Fibroblast of skin of right quadriceps (primary cell): ENCODE measurements around the gene TUBA4A.
"Not testable (repeated sequence)": the region's sequence is repeated elsewhere in the genome, so short reads cannot be mapped to it uniquely, and the experiment has no call there.

Source experiments
- DNase-seq: peaks from one replicate; pipeline ENCODE4 v3.0.0-alpha.2; 2013

TUBA4A gene

DNA sequence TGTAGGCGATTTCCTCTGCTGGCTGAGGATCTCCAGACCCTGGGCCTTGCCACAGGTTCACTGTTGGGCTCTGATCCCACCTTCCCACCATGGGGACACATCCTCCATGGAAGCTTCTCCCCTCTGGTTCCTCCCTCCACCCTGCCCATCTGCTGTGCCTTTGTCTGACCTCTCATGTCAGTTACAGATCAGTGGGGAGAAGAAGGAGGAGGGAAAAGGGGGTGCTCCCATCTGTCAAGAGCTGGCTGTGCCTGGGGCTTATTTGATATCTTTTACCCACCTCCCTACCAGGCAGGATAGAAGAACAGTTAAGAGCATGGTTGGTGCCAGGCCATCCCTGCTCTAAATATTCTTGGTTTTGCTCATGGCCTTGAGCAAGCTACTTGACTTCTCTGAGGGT, 13.2 kb upstream of the TUBA4A start:
- no peak for DNase-seq

DNA sequence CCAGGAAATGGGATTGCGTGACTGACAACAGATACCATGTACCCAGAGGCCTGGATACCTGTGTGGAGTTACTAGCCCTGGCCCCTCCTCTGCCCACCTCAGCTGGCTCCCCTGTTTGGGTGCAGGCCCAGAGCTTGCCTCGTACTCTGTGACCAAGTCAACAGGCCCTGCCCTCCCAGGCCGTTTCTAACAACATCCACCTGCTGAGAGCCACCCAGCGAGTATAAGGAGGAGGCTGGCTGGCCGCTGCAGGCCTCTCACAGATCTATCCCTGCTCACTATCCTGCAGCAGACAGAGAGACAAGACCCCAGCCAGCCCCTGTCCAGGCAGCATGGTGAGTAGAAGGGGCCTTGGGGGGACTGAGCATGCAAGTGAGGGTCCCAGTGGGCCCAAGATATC, 12.5 kb upstream of the TUBA4A start:
- DNase-seq = no peak

DNA sequence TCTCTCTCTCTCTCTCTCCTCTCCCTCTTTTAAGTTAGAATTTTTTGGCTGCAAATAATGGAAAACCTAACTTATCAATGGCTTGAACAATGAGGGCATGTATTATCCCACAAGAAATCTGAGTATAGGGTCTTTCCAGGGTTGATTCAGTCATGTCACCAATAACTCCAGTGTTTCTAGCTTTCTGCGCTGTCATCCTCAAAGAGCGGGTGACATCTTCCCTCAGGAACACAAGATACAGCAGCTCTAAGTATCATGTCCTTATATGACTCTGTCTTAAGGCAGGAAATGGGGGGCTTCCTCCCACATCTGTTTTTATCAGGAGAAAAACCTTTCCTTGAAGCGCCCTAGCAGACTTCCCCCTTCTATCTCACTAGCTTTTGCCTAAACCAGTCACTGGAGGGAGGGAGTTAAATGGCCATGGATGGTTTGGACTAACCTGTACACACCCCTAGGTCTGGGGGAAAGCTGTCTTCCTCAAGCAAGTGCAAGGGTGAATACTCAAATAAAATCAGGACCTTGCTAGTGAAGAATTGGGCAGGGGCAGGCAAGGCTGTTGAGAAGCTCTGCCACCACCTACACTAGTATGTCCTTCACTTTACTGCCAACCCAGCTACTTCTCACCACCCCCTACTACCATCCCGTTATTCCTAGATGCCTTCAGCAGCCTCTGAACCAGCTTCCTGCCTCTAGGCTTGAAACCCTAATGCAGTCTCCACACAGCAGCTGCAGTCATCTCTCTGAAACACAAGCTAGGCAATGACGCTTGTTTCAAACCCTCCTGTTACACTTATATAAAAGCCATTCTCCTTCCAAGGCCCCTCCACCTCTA, 7.5 kb upstream of the TUBA4A start:
- no peak for DNase-seq

DNA sequence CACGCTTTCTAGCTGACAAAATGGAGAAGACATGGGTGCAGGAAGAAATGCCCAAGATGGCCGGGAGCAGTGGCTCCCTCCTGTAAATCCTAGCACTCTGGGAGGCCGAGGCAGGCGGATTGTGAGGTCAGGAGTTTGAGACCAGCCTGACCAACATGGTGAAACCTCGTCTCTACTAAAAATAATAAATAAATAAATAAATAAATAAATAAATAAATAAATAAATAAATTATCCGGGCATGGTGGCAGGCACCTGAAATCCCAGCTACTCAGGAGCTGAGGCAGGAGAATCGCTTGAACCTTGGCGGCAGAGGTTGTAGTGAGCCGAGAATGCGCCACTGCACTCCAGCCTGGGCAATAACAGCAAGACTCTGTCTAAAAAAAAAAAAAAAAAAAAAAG, 5.2 kb upstream of the TUBA4A start:
- DNase-seq = not testable (repeated sequence)

DNA sequence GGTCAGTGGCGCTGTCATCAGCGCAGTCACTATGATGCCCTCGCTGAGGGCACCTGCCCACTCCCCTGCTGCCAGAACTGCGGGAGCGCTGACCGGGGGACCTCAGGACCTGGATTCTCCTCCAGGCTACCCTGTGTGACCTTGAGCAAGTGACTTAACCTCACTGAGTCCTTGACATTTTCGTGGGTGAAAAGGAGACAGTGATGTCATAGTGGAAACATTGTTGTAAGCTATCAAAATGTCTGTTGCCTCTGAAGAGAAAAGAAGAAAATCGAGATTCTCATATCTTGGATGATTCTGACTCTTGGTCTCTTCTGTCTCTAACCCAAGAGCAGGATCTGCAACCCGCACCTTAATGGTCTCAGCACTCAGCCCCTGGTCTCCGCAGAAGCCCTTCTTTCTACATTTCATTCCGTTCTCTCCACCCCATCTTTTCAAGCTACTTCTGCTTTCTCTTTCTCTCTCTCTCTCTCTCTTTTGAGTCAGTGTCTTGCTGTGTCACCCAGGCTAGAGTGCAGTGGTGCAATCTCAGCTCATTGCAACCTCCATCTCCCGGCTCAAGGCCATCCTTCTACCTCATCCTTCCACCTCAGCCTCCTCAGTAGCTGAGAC, 978 bp upstream of the TUBA4A start:
- no peak for DNase-seq

DNA sequence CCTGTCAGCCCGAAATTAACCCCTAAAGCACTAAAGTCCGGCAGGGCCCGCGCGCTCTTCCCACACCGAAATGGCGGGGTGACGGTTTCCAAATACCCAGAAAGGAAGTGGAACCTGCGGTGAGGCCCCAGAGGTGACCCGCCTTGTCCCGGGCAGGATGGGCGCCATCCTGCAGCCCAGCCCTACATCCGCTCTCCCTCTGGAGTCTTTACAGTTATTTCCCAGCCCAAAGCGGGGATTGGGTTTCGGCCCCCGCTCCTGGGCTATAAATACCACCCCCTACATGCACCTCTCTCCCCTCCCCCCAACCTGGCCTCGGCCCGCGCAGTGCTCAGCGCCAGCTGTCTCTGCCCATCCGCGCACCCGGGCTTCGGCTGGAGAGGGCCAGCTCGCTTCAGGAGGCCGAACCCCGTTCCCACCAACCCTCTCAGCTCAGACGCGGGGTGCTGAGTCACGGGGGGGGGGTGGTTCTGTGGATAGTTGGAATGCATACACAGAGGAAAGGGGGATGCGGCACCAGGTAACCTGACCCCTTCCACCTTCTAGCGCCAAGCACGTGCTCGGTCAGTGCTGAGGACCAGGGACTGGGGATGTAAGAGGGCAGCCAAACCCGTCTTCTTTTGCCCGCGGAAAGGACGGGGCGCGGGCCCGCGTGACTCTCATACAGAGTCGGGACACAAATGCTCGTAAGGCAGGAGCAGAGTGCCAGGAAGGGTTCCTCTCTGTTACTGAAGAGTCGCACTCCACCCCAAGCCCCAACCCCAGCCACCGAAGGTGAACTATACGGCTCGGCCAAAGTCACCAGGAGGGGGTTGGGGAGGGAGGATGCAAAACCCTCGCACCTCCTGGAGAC, 592 bp downstream of the TUBA4A start, which contains the start of gene TUBA4B:
TUBA4B (plus strand) TSS at position 344 of the 853 bp plus-strand sequence; CDS start at position 509, 165 bp downstream.
- peak; percentile 37 for DNase-seq

DNA sequence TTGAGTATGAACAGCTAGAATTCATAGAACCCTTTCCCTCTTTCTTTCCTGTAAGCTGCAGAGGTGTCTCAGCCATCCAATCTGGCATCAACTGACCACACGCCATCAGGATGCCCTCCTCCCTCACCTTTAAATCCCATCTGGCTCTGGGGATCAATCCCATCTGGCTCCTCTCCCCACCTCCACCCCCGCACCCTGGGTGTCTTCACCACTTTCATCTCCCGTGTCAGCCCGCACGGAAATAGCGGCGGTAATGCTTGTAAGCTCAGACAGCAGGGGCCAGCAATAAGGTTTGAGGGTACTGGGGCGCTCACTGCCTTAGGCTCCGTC, 1.2 kb downstream of the TUBA4A start:
- no peak for DNase-seq

DNA sequence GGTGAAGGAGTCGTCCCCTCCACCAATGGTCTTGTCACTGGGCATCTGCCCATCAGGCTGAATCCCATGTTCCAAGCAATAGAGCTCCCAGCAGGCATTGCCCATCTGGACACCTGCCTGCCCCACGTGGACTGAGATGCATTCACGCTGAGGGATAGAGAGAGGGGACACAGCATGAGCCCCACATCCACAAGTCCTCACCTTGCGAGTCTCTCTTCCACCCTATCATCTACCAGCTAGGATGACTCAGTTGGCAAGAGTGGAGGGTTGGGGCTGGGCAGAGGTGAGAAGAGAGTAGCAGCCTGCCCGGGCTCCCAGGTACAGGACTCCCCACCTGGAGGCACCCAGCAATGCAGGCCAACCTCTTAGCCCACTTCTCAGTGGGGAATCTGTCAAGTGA, 1.6 kb downstream of the TUBA4A start:
- no peak for DNase-seq

DNA sequence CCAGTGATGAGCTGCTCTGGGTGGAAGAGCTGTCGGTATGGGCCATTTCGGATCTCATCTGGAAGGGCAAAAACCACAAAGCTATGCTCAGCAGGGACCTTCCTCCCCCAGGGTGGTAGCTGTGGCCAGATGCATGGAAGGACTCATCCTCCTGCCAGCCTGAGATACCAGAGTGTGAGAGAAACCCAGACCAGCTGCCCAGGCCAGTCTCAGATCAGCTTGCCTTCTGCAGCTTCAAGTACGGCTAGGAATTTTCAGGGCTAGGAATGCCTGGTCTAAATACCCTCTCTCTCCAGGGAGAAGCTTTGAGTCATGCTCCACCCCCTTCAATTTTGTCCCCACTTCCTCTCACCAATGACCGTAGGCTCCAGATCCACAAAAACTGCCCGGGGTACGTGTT, 2.1 kb downstream of the TUBA4A start:
- DNase-seq = peak; percentile 27

DNA sequence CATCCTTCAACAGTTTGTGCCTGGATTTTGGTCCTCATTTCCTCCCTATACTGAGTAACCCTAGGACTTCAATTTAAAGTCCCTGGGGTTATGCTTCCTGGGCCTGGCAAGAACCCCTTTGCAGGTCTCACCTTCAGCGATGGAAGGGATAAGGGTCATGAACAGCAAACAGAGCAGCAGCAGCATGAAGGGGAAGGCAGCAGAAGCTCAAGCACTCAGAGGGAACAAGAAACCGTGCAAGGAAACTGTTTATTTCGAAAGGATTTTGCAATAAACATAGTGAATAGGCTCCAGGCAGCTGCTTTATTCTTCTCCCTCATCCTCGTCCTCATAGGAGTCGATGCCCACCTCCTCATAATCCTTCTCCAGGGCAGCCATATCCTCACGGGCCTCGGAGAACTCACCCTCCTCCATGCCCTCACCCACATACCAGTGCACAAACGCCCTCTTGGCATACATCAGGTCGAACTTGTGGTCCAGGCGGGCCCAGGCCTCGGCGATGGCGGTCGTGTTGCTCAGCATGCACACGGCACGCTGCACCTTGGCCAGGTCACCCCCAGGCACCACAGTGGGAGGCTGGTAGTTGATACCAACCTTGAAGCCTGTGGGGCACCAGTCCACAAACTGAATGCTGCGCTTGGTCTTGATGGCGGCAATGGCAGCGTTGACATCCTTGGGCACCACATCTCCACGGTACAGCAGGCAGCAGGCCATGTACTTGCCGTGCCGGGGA, 3.5 kb downstream of the TUBA4A start:
- no peak for DNase-seq

DNA sequence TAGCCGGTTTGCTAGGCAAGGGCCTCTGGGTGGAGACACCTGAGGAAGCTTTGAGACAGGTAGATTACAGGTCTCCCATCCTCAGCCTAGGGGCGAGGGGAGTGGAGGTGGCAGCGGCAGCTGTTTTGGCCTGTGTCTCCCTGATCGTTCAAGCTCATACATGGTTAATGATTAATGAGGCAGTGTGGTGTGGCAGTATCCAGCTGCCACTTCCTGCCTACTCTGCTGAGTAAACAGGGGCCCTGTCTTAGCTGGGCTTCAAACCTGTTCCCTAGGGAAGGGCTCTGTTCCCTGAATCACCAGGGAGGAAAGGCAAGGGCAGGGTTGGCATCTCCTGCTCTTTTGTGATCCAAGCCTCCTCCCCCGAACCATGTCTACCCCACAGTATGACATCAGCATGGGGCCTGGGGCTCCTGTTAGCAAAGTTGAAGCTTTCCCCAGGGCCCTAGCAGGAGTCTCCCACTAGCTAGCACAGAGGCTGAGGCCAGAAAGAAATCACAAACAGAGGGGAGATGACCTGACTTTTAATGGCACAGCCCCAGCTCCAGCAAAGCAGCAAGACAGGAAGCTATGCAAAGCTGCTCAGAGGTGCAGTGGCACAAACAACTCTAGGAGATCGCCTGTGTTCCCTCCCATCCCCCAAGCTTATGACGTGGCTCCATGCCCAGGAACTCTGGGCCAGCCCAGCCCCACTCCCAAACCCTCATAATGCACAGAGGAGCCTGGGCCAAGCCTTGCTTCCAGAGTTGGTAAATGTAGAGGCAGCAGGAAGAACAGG, 4.3 kb downstream of the TUBA4A start:
- peak; percentile 83 for DNase-seq

DNA sequence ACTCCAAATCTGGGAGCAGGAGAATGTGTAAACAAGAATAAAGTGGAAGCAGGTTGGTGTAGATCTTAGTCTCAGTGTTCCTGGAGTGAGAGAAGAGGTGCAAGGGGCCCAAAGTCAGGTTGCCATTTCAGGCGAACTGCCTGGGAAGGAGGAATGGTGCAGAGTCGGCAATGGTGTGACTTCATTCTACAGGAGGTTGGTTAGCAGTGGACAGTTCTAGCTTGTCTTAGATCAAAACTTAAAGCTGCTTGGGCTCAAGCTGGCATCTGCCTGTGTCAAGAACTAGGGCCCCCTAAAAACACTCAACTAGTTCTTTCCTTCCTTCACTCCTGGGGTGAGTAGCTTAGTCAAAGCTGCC, 4.9 kb downstream of the TUBA4A start:
- no peak for DNase-seq

DNA sequence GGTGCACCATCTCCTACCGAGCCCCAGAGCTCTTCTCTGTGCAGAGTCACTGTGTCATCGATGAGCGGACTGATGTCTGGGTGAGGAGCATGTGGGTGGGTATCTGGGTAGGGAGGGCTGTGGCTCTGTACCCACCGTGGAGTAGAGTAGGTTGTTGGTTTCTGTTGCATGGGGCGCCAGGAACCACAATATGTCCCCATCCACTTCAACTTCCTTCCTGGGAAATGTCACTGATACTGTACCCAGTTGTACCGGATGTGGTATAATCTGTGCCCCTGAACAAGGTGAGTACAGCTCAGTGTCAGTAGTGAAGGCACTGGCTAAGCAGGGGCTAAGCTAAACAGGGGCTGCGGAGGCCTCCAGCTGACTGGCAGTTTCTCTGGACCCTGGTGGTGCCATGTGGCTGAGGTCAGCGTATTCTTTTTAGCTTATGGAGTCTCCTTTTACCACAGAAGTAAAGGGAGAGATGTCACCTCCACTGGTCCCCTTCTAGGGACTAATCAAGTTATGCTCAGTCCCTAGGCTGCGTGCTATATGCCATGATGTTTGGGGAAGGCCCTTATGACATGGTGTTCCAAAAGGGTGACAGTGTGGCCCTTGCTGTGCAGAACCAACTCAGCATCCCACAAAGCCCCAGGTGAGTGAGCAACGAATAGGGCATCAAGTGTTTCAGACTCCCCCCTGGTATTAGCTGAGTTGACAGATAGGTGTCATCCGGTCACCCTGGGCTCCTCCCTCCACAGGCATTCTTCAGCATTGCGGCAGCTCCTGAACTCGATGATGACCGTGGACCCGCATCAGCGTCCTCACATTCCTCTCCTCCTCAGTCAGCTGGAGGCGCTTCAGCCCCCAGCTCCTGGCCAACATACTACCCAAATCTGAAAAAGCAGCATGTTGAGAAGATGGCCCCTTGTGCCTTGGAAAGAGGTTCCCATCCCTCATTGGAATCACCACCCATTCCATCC, 5.8 kb downstream of the TUBA4A start:
- DNase-seq = no peak

DNA sequence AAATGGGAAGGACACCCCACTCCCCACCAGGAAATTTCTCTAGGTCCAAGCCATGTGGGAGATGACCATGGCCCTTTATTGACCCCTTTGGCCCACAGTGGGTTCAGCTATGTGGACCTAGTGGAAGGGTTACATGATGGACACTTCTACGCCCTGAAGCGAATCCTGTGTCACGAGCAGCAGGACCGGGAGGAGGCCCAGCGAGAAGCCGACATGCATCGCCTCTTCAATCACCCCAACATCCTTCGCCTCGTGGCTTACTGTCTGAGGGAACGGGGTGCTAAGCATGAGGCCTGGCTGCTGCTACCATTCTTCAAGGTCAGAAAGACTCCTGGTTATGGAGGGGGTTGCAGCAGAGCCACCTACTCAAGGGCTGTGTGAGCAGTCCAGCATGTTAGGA, 7.2 kb downstream of the TUBA4A start:
- DNase-seq = no peak

DNA sequence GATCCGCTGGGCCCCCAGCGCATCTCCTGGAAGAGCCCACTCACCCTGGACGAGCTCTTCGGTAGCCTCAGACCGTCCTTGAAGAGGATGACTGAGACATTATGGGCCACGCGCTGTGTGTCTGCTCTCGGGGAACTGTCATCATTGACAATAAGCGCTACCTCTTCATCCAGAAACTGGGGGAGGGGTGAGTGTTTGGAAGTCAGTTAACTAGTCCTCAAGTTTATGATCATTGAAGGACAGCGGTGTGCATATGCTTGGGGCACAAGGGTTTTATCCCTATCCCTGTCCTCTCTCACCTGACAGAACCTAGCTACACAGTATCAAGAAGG, 7.9 kb downstream of the TUBA4A start:
- DNase-seq = no peak

DNA sequence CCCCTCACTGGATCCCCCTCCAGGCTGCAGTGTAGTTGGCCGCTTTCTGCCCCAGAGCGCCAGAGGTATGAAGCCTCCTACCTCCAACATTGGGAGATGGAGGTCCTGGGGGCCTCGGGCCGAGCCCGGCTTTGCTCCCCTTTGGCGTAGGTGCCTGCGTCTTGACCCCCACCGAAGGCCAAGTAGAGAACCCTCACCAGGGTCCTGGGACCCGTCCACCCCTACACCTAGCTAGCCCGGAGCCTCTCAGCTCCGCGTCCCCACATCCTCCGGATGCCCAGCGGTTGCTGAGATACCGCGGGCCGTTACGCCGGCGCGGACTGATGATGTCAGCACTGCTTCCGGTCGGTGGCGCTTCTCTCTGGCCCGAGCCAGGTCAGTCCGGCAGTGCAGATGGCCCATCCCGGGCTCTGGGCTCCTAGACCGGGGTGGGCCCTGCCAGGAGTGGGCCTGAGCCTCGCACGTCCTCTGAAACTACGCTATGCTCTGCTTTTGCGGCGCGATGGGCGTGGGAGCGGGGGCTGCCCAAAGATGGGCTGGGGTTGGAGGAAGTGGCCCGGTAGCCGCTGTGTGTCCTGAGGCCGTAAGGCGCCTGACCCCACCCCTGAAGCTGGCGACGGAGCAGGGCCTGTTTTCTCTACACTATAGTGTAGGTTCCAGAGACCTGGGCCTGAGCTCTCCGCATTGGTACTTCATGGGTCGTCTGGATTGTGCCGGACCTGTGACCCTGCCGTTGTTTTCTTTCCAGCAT, 8.4 kb downstream of the TUBA4A start, which contains the start of the genes GLB1L and STK16:
GLB1L (minus strand) TSS at position 297 of the 751 bp plus-strand sequence. CDS start 1,871 bp downstream, outside the sequence.
STK16 (plus strand) TSS at position 332 of the 751 bp plus-strand sequence. CDS start 521 bp downstream, outside the sequence.
- DNase-seq = peak; percentile 89

DNA sequence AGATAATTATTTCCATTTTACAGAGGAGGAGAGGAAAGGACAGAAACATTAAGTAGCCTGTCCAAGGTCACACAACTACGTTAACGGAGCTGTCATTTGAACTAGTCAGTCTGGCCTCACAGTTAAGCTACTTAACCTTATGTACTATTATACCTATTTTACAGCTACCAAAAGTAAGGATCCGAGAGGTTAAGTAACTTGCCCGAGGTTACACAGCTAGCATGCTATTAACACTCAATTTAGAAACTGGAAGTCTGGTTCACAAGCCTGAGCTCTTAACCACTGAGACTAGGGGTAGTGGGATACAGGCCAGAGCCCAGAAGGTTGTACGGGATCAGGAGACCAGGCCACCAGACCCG, 8.9 kb downstream of the TUBA4A start:
- no peak for DNase-seq

DNA sequence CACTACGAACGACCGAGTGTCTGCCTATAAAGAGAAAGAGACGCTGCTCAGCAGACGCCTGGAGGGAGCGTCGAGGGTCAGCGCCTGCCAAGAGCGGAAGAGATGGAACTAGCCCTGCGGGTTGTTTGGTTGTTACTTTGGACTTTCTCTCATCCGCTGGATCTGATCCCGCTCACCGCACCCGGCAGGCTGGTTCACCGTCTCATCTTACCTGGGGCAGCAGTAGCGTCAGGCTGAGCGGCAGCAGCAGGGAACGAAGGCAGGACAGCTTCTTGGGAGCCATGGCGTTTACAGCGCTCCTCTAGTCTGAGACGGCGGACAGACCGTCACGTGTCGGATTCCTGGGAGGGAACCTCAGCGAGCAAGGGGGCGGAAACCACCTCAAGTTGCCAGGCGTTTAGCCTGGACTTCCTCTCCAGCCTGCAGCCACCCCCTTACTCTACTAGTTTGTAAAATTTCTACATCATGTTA, 10.4 kb downstream of the TUBA4A start:
- DNase-seq = no peak

DNA sequence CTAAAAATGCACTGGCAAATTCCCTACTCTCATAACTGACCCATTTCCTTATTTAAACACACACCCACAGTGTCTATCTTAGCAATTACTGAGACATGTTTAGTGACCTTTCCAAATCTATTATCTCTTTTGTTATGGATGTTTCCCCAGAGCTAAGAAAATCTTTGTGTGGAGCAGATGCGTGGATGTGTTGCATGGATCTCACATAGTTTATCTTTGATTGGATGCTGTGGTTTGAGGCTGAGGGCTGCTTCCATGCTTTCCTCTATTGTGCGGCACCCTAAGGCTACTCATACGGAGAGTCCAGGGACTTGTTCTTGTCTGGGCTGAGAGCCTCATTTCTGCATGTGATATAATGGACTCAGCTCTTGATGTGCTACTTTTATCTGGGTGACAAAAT, 19.4 kb downstream of the TUBA4A start:
- DNase-seq = no peak

DNA sequence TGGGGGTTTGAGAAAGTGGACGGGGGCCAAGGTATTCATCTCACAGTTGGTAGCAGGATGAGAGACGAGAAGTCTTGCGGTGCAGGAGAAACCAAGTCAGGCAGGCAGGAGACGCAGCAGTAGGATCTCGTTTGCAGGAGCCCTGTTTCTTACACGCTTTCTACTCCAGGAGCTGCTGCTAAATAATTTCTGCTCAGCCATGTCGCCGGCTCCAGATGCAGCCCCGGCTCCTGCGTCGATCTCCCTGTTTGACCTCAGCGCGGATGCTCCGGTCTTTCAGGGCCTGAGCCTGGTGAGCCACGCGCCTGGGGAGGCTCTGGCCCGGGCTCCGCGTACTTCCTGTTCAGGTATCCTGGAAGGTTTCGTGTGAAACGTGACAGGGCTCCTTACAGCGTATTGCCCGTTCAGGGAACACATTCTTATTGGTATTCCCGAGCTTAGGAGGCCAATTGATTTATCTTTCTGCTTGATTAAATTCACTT, 23.6 kb downstream of the TUBA4A start:
- DNase-seq = peak; percentile 57
